HCT116 (cell line): Measurements from ENCODE around the gene VPS35L. TPM values are rescaled to one million over a fixed set of nuclear protein-coding genes. Genes with fewer than 3 reads are reported as not detected.

ENCODE experiments used
- ATAC-seq: fragments of 200-7000 bp; cut with Tn5 transposase; 2 replicates; pipeline ENCODE4 v1.9.1; 2020; ENCODE audit warnings: mild to moderate bottlenecking, moderate library complexity
- BruUV-seq: library from RNA; stranded (reverse); fragments of 400-500 nt; replicated peaks from 2 replicates; lab custom pipeline; 2021; lab: Mats Ljungman, UMichigan
- CTCF ChIA-PET: fragments of 300-600 bp; sonication (Branson Sonifier 250); formaldehyde crosslinking; loops from one replicate; lab custom pipeline; 2021; ENCODE audit warnings: antibody characterized with exemption; lab: Charles Lee
- POLR2A ChIA-PET: fragments of 300-600, 350-600 bp; sonication (Branson Sonifier 250); formaldehyde crosslinking; loops from one replicate; lab custom pipeline; 2021; ENCODE audit warnings: antibody characterized with exemption; lab: Charles Lee
- RAD21 ChIA-PET, 2 experiments: fragments of 300-600 bp; sonication (Branson Sonifier 250); formaldehyde crosslinking; loops; one replicate each; lab custom pipeline; 2023; ENCODE audit warnings: low total read pairs in 2 of 2; ENCODE audit not compliant: uncharacterized antibody in 2 of 2, unreplicated experiment in 2 of 2, low non-redundant PET in 1 of 2; lab: Charles Lee
- DNase-seq: peaks from one replicate; pipeline ENCODE4 v3.0.0-alpha.2; 2010; ENCODE audit warnings: low read depth, low spot score
- H2AFZ ChIP-seq: fragments of 200-600 bp; shearing (Covaris generic), sonication (generic); 2 replicates; pipeline ENCODE4 v1.6.1; 2017; ENCODE audit warnings: low read depth, mixed run types, mixed read lengths, antibody characterized with exemption, low read length; ENCODE audit not compliant: poor library complexity, severe bottlenecking
- H3K27ac ChIP-seq: 2 replicates; pipeline ENCODE4 v1.5.1; 2012; ENCODE audit warnings: low read depth, low read length
- H3K27me3 ChIP-seq: fragments of 200-600 bp; sonication (generic); 2 replicates; pipeline ENCODE4 v1.6.1; 2016; ENCODE audit warnings: mixed run types, low read length, mixed read lengths; ENCODE audit not compliant: insufficient read depth
- H3K36me3 ChIP-seq, 2 experiments: fragments of 200-500 bp in 1 of 2; fragments of 200-600 bp in 1 of 2; sonication (Bioruptor generic) in 1 of 2; sonication (generic) in 1 of 2; 2 replicates each; pipeline versions ENCODE4 v1.5.1 to v1.6.1; 2014 to 2016; ENCODE audit warnings: low read length in 2 of 2, inconsistent platforms in 1 of 2, mixed read lengths in 1 of 2, mixed run types in 1 of 2; ENCODE audit not compliant: insufficient read depth in 2 of 2, control insufficient read depth in 1 of 2
- H3K4me1 ChIP-seq, 2 experiments: fragments of 200-600 bp in 1 of 2; sonication (generic) in 1 of 2; 2 replicates each; pipeline versions ENCODE4 v1.5.1 to v1.6.1; 2012 to 2017; ENCODE audit warnings: low read length in 2 of 2, inconsistent platforms in 1 of 2, mild to moderate bottlenecking in 1 of 2, mixed read lengths in 1 of 2, mixed run types in 1 of 2, moderate library complexity in 1 of 2; ENCODE audit not compliant: insufficient read depth in 2 of 2, control insufficient read depth in 1 of 2
- H3K4me2 ChIP-seq: fragments of 200-600 bp; sonication (generic); 2 replicates; pipeline ENCODE4 v1.6.1; 2017; ENCODE audit warnings: mixed run types, low read length, mixed read lengths
- H3K4me3 ChIP-seq, 2 experiments: fragments of 200-600 bp in 1 of 2; sonication (generic) in 1 of 2; replicated peaks in 1 of 2; 2 replicates each; pipeline ENCODE4 v1.5.1; 2011 to 2016; ENCODE audit warnings: low read length in 2 of 2, control low read depth in 1 of 2, low read depth in 1 of 2, mild to moderate bottlenecking in 1 of 2, mixed read lengths in 1 of 2, mixed run types in 1 of 2
- H3K79me2 ChIP-seq: fragments of 200-600 bp; sonication (generic); 2 replicates; pipeline ENCODE4 v1.6.1; 2017; ENCODE audit warnings: mild to moderate bottlenecking, mixed run types, low read length, moderate library complexity, mixed read lengths; ENCODE audit not compliant: insufficient read depth
- H3K9ac ChIP-seq: fragments of 200-600 bp; sonication (generic); 2 replicates; pipeline ENCODE4 v1.6.1; 2016; ENCODE audit warnings: low read length, mixed read lengths
- H3K9me2 ChIP-seq: fragments of 200-600 bp; sonication (generic), shearing (Covaris generic); 2 replicates; pipeline ENCODE4 v1.6.1; 2017; ENCODE audit warnings: mixed run types, mild to moderate bottlenecking, moderate library complexity; ENCODE audit not compliant: insufficient read depth
- H3K9me3 ChIP-seq, 2 experiments: fragments of 200-500 bp in 1 of 2; fragments of 200-600 bp in 1 of 2; sonication (Bioruptor generic) in 1 of 2; sonication (generic) in 1 of 2; 2 replicates each; pipeline ENCODE4 v1.6.1; 2014 to 2017; ENCODE audit warnings: low read length in 2 of 2, mixed read lengths in 2 of 2, inconsistent platforms in 1 of 2, low read depth in 1 of 2, mild to moderate bottlenecking in 1 of 2, mixed run types in 1 of 2, moderate library complexity in 1 of 2; ENCODE audit not compliant: control insufficient read depth in 1 of 2, insufficient read depth in 1 of 2
- H4K20me1 ChIP-seq: fragments of 200-600 bp; sonication (generic), shearing (Covaris generic); 2 replicates; pipeline ENCODE4 v1.6.1; 2017; ENCODE audit warnings: mixed run types, mild to moderate bottlenecking, moderate library complexity; ENCODE audit not compliant: insufficient read depth
- ATF3 ChIP-seq: IDR thresholded peaks from 2 replicates; pipeline ENCODE4 v1.6.1; 2012
- CBX3 ChIP-seq: IDR thresholded peaks from 2 replicates; pipeline ENCODE4 v1.6.1; 2012; ENCODE audit warnings: low read depth
- CTCF ChIP-seq, 3 experiments: fragments of 200-600 bp in 1 of 3; sonication (generic) in 1 of 3; IDR thresholded peaks in 2 of 3; conservative IDR thresholded peaks in 1 of 3; 2 replicates each; pipeline ENCODE4 v1.5.1; 2012 to 2017; ENCODE audit warnings: low read depth in 2 of 3, low read length in 2 of 3, antibody characterized with exemption in 1 of 3, borderline replicate concordance in 1 of 3, control low read depth in 1 of 3, mild to moderate bottlenecking in 1 of 3, mixed read lengths in 1 of 3, mixed run types in 1 of 3, moderate library complexity in 1 of 3; ENCODE audit not compliant: insufficient read depth in 1 of 3
- EZH2 ChIP-seq: fragments of 200-600 bp; sonication (generic); IDR thresholded peaks from 2 replicates; pipeline ENCODE4 v1.6.1; 2017; ENCODE audit warnings: antibody characterized with exemption, mixed run types
- EZH2phosphoT487 ChIP-seq: fragments of 200-600 bp; IDR thresholded peaks from 2 replicates; pipeline ENCODE4 v1.6.1; 2018; ENCODE audit warnings: antibody characterized with exemption, borderline replicate concordance
- FOSL1 ChIP-seq: IDR thresholded peaks from 2 replicates; pipeline ENCODE4 v1.6.1; 2012; ENCODE audit warnings: low read depth
- POLR2A ChIP-seq: IDR thresholded peaks from 2 replicates; pipeline ENCODE4 v1.7.0; 2011; ENCODE audit warnings: borderline replicate concordance; ENCODE audit not compliant: insufficient read depth, insufficient read length; ENCODE audit errors: extremely low read depth
- SP1 ChIP-seq: IDR thresholded peaks from 2 replicates; pipeline ENCODE4 v1.6.1; 2012; ENCODE audit warnings: low read depth
- TCF7L2 ChIP-seq: IDR thresholded peaks from 2 replicates; pipeline ENCODE4 v1.7.0; 2011; ENCODE audit warnings: borderline replicate concordance, inconsistent platforms; ENCODE audit not compliant: insufficient read depth, insufficient read length; ENCODE audit errors: extremely low read depth
- YY1 ChIP-seq: IDR thresholded peaks from 2 replicates; pipeline ENCODE4 v1.6.1; 2011; ENCODE audit warnings: low read length, low read depth, moderate library complexity, mild to moderate bottlenecking; ENCODE audit not compliant: insufficient replicate concordance; ENCODE audit errors: extremely low read depth
- intact Hi-C: fragments of 100-400 bp; cut with micrococcal nuclease; formaldehyde crosslinking; loops from 2 replicates; pipeline ENCODE4 v1.10.0; 2022
- total RNA-seq: library from RNA; stranded (reverse); gene quantifications from one replicate; pipeline ENCODE4 v1.2.1, GENCODE V29; 2021; ENCODE audit not compliant: unreplicated experiment
- TF ChIP-seq, protein P1 (sequence below): IDR thresholded peaks from 2 replicates; pipeline ENCODE4 v1.6.1; 2012; ENCODE audit warnings: low read depth

Gene VPS35L
- total RNA-seq, 1 experiment from 2014 or later, result 21.4 TPM

- no TSS peak for BruUV-seq
- no peak overlapping the region for H3K4me3 ChIP-seq
- H3K9me2 ChIP-seq, result no peaks in the 10 kb centered on the region
- no peak overlapping the region for H3K4me2 ChIP-seq
- no peak overlapping the region for H3K27ac ChIP-seq
- peaks cover 14 to 34% of the 10 kb centered on the region in 2 experiments for H3K4me1 ChIP-seq
- ATAC-seq (no peak), DNase-seq (no peak)
- peaks cover 28 to 32% of the 10 kb centered on the region in 2 experiments; a peak in 3 of 4 replicates for H3K36me3 ChIP-seq
- no peaks in the 10 kb centered on the region for H3K27me3 ChIP-seq
- H3K79me2 ChIP-seq, result peaks cover 17% of the 10 kb centered on the region; the same call in 1 of the 2 replicates
- ChIA-PET POLR2A (no interaction called here), CTCF (no interaction called here), RAD21 (no interaction called here)
- H2AFZ ChIP-seq, result no peak overlapping the region
- H4K20me1 ChIP-seq, result no peaks in the 10 kb centered on the region
- no peaks in the 10 kb centered on the region for H3K9me3 ChIP-seq
- H3K9ac ChIP-seq, result no peak overlapping the region
- intact Hi-C loops, result no loop called here
- no peak for TF ChIP-seq EZH2phosphoT487
- no peak for TF ChIP-seq CBX3
- no peak for TF ChIP-seq TCF7L2
Measured at GRCh38 chr16:19701091-19701490, 145.6 kb downstream of the VPS35L start.

DNA sequence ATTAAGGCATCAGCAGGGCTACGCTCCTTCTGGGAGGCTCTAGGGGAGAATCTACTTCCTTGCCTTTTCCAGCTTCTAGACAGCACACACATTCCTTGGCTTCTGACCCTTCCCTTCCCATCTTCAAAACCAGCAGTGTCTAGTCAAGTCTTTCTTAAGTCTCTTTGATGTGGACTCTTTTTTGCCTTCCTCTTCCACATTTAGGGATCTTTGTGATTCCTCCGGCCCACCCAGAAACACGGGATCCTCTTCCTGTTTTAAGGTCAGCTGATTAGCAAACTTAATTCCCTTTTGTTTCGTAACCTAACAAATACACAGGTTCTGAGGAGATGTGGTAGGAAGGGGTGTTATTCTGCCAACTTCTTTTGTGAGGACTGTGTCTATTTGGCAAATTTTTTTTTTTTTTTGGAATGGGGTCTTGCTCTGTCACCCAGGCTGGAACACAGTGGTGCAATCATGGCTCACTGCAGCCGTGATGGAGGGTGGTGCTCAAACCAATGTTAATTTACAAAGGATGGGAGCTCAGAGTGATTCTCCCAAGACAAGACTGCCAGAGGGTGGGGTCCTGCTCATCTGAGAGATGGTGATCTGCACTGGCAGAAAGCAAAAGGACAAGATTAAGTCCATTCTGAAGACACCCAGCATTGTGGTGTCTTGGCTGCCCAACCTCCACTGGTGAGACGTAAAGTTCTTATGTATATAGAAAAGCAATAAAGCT is 147.8 kb downstream of the VPS35L start:
- Histone ChIP-seq H3K27me3 (no peaks in the 10 kb centered on the region), H3K79me2 (peaks cover 26% of the 10 kb centered on the region; the same call in 1 of the 2 replicates), H3K9me2 (no peaks in the 10 kb centered on the region), H3K4me1 (peaks cover 4 to 22% of the 10 kb centered on the region in 2 experiments; a peak in 3 of 4 replicates), H3K36me3 (peaks cover 36 to 38% of the 10 kb centered on the region in 2 experiments), H3K4me3 (no peak overlapping the region), H2AFZ (no peak overlapping the region), H3K9ac (no peak overlapping the region), H3K27ac (no peak overlapping the region), H4K20me1 (no peaks in the 10 kb centered on the region), H3K9me3 (no peaks in the 10 kb centered on the region), H3K4me2 (no peak overlapping the region)
- TSS peak; percentile 10 for BruUV-seq
- ChIA-PET RAD21 (no interaction called here), POLR2A (no interaction called here), CTCF (interaction anchor here (0.5 kb wide), 1 partner anchor 119 kb away, joined by 3 read pairs; no protein-coding TSS in a partner anchor)
- intact Hi-C loops, result no loop called here
- no peak for DNase-seq
- ATAC-seq, result no peak
- TF ChIP-seq FOSL1 (no peak), EZH2 (no peak), POLR2A (no peak), YY1 (no peak), ATF3 (no peak), TCF7L2 (no peak), SP1 (no peak), CTCF (IDR thresholded peaks at IDR 0.05 in 2 of 3, conservative IDR thresholded peaks at IDR 0.05 in 1 of 3; ENCODE audit: borderline replicate concordance in 1 of 3, insufficient read depth in 1 of 3, low read depth in 2 of 3, low read length in 2 of 3) (no peak)
- TF ChIP-seq, protein P1, sequence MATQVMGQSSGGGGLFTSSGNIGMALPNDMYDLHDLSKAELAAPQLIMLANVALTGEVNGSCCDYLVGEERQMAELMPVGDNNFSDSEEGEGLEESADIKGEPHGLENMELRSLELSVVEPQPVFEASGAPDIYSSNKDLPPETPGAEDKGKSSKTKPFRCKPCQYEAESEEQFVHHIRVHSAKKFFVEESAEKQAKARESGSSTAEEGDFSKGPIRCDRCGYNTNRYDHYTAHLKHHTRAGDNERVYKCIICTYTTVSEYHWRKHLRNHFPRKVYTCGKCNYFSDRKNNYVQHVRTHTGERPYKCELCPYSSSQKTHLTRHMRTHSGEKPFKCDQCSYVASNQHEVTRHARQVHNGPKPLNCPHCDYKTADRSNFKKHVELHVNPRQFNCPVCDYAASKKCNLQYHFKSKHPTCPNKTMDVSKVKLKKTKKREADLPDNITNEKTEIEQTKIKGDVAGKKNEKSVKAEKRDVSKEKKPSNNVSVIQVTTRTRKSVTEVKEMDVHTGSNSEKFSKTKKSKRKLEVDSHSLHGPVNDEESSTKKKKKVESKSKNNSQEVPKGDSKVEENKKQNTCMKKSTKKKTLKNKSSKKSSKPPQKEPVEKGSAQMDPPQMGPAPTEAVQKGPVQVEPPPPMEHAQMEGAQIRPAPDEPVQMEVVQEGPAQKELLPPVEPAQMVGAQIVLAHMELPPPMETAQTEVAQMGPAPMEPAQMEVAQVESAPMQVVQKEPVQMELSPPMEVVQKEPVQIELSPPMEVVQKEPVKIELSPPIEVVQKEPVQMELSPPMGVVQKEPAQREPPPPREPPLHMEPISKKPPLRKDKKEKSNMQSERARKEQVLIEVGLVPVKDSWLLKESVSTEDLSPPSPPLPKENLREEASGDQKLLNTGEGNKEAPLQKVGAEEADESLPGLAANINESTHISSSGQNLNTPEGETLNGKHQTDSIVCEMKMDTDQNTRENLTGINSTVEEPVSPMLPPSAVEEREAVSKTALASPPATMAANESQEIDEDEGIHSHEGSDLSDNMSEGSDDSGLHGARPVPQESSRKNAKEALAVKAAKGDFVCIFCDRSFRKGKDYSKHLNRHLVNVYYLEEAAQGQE, result no peak
